GM12873 (cell line): ENCODE measurements around the gene MDM4.

ENCODE experiments used
- CTCF ChIP-seq: IDR thresholded peaks from 2 replicates; pipeline ENCODE4 v1.5.1; 2012; ENCODE audit warnings: low read depth, mild to moderate bottlenecking, moderate library complexity, low read length, control low read depth; ENCODE audit not compliant: insufficient read depth; ENCODE audit errors: missing control alignments

Gene MDM4

GRCh38 chr1:204516180-204516879 lies at the start of gene MDM4:
Gene MDM4 (plus strand): TSS chr1:204516406. CDS start chr1:204525519, 9,113 bp downstream.
- no peak for TF ChIP-seq CTCF

- no peak for TF ChIP-seq CTCF
Measured at GRCh38 chr1:204466416-204467405, 49.5 kb upstream of the MDM4 start.

- TF ChIP-seq CTCF: no peak
Measured at GRCh38 chr1:204468206-204468605, 48.0 kb upstream of the MDM4 start.

GRCh38 chr1:204468766-204469302 lies 47.4 kb upstream of the MDM4 start:
- no peak for TF ChIP-seq CTCF

GRCh38 chr1:204469304-204469703 lies 46.9 kb upstream of the MDM4 start:
- no peak for TF ChIP-seq CTCF

- no peak for TF ChIP-seq CTCF
Measured at GRCh38 chr1:204471687-204472086, 44.5 kb upstream of the MDM4 start.

- no peak for TF ChIP-seq CTCF
Measured at GRCh38 chr1:204472660-204473059, 43.5 kb upstream of the MDM4 start.
